ENCODE data around the gene MCAT.

The MCAT gene

GRCh38 chr22:43172191-43172590 is 29.0 kb upstream of the MCAT start:
- no peak for DNase-seq (ENCODE audit: low read depth)

DNA sequence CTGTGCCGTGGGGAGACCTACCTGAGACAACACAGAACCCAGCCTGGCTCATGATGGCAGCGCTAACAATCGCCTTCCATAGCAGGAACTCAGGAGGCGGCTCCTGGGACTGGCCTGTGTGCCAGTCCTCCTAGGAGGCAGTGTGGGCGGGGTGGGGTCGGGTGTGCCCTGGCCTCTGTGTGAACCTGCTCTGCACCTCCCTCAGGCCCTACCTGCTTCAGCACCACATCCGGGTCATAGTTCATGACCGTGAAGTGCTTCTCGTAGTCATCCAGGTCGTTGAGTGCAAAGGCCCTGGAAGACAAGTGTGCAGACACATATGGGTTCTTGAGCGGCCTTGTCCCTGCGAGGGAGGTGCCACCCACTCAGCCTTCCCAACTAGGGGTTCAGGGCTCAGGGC is 28.4 kb upstream of the MCAT start:
- no peak for DNase-seq (ENCODE audit: low read depth)

DNA sequence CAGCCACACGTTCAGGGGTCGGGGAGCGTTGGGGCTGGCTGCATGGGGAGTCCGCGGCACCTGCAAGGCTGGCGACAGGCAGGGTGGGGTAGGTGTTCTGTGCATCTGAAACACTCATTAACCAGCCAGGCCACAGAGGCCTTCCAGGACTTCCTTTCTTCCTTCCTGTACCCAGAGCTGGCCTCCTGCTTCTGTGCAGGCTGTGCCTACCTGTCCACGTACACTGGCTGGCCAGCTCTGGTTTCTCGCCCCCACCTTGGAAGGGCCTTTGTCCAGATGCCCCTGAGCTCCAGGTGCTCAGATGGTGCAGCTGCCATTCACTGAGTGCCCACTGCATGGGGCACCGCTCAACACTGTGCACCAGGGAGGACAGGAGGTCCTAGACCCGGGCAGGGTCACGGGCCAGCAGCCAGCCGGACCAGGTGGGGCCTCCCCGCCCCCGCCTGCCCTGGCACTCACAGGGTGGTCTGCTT is 27.9 kb upstream of the MCAT start:
- no peak for DNase-seq (ENCODE audit: low read depth)

GRCh38 chr22:43170131-43170480 is 26.9 kb upstream of the MCAT start:
- no peak for DNase-seq (ENCODE audit: low read depth)

- DNase-seq (ENCODE audit: low read depth) = no peak
Observed at GRCh38 chr22:43169310-43170130, 26.3 kb upstream of the MCAT start.

- DNase-seq (ENCODE audit: low read depth) = no peak
Observed at GRCh38 chr22:43168471-43169309, 25.5 kb upstream of the MCAT start.

- DNase-seq (ENCODE audit: low read depth) = no peak
Observed at GRCh38 chr22:43167001-43167589, 23.9 kb upstream of the MCAT start.

DNA sequence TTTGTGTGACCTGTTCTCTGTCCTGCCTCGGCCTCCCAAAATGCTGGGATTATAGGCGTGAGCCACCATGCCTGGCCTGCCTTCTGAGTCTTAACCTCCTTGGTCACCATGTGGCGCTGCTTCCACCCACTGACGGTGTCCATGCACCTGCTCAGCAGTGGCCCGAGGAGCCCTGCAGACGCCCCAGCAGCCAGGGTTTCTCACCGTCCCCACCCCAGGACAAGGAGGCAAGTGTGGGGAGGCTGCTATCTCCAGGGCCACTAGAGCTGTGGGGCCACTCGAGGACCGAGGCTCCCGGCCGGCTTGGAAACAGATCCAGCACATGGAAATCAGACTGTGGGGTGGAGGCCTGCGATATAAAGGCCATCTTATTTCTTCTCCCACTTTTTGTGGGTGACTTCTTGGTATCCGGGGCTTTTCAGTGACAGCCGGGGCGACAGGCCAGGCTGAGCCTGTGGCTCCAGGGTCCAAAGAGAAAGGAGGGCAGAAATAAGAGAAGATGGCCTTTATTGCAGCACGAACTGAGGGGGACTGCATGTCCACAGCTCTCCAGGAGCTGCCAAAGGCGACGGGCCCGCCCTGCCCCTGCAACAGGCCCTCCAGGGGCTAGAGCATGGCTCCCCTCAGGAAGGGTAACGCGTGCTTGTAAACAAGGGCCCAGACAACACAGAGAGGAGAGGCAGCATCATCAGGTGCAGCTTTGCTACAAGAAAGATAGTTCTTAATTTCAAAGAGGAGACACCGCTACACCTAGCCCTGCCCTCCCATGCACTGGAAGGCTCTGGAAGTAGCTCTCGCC is 23.1 kb upstream of the MCAT start:
- no peak for DNase-seq (ENCODE audit: low read depth)

GRCh38 chr22:43164636-43165035 is 21.4 kb upstream of the MCAT start:
- no peak for DNase-seq (ENCODE audit: low read depth)

DNA sequence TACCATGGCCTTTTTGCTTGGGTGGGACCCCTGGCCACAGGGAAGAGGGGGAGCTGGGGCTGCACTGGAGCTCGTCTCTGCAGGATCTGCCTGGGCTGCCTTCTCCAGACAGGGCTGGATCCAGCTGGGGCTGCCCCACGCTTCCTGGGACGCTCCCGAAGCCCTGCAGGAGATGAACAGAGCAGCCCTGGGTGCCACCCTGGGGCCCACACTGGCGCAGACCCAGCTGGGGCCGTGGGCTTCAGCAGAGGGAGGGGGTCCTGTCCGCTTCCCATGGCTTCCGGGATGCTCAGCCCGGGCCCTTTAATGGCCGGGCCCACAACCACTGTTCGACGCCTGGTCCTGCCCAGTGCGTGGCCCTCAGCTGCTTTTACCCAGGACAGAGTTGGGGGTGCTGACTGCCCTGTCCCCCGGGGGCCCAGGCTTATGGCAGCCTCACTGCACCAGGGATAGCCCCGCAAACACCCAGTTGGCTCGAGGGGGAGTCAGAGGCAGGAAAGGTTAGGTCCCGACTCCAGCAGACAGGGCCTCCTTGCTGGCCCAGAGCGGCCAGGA is 20.1 kb upstream of the MCAT start:
- DNase-seq (ENCODE audit: low read depth) = no peak

- DNase-seq (ENCODE audit: low read depth) = no peak
Observed at GRCh38 chr22:43162412-43163150, 19.4 kb upstream of the MCAT start.

DNA sequence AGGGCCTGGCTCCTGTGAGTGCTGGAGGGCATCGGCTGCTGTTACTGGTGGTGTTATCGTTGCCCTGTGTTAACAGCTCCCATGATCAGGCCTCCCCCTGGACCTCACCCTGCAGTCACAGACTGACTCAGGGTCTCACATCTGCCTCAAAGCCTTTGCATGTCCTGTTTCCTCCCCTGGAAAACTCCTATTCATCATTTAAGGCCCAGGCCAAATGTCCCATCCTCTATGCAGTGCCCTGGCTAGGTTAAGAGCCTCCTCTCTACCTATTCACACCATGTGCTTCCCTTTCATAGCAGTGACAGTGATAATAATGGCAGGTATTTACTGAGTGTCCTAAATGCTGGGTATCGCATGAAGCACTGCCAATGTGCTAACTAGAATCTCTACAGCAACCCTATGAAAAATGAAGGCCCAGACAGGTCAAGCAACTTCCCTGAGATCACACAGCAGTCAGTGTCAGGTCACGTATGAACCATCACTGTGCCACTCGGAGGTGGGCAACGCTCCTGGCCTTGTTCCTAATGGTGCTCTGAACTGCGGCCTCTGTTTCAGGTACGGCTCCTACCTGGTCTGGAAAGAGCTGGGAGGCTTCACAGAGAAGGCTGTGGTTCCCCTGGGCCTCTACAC is 17.4 kb upstream of the MCAT start:
- no peak for DNase-seq (ENCODE audit: low read depth)

DNA sequence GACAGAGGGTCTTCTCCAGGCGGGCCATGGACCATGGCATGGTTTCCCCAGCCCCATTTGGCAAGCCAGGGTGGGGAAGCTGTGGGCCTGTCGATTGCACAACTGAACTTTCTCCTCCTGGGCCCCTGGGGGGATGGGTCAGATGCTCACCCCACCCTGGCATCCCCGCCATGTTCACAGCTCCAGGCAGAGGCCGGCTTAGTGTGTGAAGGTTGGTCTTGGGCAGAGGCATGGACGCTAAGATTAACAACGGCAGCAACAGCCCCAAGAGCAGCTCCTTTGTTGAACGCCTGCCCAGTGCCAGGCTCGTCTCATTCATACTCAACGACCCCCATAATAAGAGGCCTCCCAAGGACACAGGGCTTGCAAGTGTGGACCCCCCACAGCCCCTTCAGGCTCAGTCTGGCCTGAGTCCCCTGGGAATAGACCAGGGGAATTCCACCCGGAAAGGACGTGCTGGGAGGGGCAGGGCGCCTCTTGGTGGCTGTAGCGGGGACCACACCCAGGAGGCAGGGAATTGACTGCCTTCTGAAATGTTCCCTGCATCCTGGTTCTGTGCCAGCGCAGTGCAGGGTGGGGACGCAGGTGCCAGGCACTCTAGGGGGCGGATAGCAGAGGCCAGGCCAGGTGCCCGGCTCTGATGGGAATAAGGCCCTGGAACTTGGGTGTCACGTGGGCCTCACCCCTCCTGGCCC is 16.4 kb upstream of the MCAT start:
- DNase-seq (ENCODE audit: low read depth) = no peak

GRCh38 chr22:43158778-43159483 is 15.7 kb upstream of the MCAT start:
- no peak for DNase-seq (ENCODE audit: low read depth)

DNA sequence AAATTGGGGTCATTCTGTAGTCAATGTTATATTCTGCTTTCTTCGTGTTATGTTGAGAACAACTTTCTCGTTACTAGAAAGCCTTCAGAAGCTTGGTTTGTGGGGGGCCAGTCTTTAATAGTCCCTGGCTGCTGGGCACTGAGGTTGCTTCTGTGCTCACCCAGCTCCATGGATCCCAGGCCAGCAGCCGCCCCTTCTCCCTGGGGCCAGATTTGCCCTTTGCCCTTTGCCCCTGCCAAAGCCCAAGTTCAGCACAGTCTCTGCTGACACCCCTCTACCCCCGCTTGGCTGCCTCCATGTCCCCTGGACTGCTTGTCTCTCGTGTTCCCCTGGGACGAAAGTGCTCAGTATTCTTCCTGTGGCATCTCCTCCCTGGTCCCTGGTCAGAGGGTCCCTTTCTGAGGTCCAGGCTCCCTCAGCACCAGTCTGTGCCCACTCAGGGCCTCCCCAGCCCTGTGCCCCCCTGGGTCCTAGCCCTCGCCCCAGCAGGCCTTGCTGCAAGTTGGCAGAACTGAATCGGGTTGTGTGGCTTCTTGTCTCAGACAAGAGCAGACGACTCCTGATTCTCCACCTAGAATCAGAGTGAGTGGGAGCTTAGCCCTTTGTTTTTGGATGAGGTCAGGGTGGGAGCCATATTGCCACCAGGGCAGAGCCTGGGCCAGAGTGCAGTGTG is 14.8 kb upstream of the MCAT start:
- no peak for DNase-seq (ENCODE audit: low read depth)

DNA sequence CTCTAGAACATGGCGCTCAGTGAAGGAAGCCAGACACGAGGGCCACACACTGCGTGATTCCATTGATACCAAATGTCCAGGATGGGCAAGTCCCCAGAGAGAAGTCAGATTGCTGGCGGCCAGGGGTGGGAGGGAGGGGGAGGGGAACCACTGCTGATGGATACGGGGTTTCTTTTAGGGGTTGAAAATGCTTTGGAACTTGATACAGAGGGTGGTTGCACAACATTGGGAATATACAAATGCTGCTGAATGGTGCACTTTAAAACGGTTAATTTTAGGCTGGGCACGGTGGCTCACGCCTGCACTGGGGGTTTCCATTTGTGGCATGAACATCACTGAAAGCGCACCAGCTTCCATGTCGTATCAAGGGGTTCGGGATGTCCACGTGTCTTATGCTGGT is 13.2 kb upstream of the MCAT start:
- DNase-seq (ENCODE audit: low read depth) = no peak

- no peak for DNase-seq (ENCODE audit: low read depth)
Observed at GRCh38 chr22:43155789-43156188, 12.6 kb upstream of the MCAT start.

DNA sequence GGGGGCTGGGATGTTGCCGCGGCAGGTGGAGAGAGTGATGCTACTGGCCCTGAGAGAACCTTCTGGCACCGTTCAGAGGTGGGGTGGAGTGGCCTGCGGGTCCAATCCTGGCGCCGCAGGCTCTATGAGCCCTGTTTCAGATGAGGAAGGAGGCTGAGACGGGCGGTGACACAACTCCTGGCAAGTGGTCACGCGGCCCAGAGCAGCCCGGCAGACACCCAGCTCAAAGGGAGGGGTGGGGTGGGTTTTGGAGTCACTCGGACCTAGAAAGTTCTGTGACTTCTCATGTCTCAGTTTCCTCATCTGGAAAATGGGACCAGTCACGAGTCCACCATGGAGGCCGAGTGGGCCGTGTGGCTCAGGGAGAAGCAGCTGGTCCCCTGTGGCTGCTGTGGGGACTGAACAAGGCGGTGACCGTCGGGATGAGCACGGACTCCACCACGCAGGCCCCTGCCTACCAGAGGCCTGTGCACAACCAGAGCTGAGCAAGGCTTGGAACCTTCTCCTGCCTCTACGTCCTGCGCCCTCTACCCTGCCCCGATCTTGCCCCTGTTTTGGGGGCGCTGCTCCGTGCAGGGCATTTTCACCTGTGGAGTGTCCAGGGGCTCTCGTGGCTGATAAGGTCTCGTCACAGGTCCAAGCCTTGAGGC is 11.8 kb upstream of the MCAT start:
- no peak for DNase-seq (ENCODE audit: low read depth)
